ENCODE data around the gene PRSS1.

DNA sequence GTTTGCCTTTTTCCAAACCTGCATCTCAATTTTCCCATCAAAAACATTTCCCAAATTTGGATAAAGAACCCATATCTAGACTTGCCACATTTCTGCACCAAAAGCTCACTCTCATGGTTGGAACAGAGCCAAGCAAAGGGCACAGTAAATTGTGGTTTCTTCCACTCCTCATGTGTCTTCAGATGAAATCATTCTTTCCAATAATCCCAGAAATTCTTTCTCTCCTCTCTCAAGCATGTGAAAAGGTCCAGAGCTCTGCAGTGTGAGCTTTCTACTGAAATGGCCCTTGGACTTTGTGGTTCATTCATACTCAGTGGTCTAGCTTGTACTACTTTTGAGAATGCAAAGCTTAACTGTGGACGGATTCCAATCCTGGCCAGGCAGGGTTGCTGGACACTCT, 41.3 kb downstream of the PRSS1 start:
- TF ChIP-seq, protein P1, sequence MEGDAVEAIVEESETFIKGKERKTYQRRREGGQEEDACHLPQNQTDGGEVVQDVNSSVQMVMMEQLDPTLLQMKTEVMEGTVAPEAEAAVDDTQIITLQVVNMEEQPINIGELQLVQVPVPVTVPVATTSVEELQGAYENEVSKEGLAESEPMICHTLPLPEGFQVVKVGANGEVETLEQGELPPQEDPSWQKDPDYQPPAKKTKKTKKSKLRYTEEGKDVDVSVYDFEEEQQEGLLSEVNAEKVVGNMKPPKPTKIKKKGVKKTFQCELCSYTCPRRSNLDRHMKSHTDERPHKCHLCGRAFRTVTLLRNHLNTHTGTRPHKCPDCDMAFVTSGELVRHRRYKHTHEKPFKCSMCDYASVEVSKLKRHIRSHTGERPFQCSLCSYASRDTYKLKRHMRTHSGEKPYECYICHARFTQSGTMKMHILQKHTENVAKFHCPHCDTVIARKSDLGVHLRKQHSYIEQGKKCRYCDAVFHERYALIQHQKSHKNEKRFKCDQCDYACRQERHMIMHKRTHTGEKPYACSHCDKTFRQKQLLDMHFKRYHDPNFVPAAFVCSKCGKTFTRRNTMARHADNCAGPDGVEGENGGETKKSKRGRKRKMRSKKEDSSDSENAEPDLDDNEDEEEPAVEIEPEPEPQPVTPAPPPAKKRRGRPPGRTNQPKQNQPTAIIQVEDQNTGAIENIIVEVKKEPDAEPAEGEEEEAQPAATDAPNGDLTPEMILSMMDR (IDR thresholded peaks at IDR 0.05; ENCODE audit: low read depth, low read length) = no peak
- no peak for TF ChIP-seq EZH2phosphoT487 (IDR thresholded peaks at IDR 0.05; ENCODE audit: low read depth)
